GM18508 (cell line): Measurements from ENCODE around the gene PEX5L.
"Not testable (repeated sequence)": the region's sequence is repeated elsewhere in the genome, so short reads cannot be mapped to it uniquely, and the experiment has no call there.

ENCODE experiments used
- ATAC-seq: cut with Tn5 transposase; IDR thresholded peaks from one replicate; pipeline ENCODE4 v1.9.1; 2021; ENCODE audit warnings: moderate number of reproducible peaks; ENCODE audit not compliant: insufficient read depth, unreplicated experiment

PEX5L gene, protein sequence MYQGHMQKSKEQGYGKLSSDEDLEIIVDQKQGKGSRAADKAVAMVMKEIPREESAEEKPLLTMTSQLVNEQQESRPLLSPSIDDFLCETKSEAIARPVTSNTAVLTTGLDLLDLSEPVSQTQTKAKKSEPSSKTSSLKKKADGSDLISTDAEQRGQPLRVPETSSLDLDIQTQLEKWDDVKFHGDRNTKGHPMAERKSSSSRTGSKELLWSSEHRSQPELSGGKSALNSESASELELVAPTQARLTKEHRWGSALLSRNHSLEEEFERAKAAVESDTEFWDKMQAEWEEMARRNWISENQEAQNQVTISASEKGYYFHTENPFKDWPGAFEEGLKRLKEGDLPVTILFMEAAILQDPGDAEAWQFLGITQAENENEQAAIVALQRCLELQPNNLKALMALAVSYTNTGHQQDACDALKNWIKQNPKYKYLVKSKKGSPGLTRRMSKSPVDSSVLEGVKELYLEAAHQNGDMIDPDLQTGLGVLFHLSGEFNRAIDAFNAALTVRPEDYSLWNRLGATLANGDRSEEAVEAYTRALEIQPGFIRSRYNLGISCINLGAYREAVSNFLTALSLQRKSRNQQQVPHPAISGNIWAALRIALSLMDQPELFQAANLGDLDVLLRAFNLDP

DNA sequence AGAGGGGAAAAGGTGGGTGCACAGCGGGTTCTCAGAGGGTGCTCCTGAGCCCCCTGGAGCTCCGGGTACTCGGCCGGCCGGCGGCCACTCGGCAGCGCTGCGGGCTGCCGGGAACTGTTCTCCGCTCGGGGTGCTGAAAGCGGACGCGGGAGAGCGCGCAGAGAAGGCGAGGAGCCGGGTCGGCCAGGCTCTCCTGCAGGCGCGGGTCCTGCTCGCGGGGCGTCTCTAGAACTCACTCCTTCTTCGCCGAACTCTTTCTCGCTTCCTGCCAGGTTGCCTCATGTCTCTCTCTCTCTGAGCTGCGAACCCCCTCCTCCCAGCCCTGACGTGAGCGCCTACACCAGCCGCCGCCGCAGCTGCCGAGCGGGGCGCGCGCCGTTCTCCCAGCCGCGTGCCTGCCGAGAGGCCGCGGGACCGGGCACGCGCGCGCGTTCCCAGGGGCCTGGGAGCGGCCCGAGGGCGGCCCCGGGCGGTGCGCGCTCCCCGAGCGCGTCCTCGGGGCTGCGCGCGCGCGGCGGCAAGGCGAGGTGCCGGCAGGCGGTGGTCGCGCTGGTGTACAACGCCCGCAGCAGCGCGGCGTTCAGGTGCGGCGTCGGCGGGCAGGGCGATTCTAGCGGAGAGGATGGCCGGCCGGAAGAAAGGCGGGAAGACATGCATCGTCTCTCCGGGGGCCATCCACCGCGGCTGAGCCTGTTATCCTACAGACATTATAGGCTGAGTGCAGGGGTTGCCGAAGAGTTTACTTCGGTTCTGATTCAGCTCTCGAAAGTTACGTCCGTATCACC lies at the start of gene PEX5L:
PEX5L (minus strand) TSS at position 267 of the 785 bp plus-strand sequence. CDS start 338 bp downstream, outside the sequence.
- no peak for ATAC-seq

DNA sequence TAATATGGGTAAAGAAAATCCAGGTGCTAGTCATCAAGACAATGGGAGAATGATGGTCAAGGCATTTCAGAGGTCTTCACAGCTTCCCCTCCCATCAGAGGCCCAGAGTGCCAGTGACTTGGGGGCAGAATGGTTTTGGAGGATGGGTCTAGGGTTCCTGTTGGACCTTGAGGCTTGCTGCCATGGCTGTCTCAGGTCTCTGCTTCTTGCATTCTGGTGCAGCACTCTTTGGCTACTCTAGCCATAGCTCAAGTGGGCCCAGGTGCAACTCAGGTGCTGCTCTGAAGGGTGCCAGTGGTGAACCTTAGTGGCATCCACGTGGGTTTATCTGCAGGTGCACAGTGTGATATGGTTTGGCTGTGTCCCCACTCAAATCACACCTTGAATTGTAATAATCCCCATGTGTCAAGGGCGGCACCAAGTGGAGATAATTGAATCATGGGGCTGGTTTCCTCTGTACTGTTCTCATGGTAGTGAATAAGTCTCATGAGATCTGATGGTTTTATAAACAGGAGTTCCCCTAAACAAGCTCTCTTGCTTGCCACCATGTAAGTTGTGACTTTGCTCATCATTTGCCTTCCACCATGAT lies 48.5 kb upstream of the PEX5L start:
- no peak for ATAC-seq

DNA sequence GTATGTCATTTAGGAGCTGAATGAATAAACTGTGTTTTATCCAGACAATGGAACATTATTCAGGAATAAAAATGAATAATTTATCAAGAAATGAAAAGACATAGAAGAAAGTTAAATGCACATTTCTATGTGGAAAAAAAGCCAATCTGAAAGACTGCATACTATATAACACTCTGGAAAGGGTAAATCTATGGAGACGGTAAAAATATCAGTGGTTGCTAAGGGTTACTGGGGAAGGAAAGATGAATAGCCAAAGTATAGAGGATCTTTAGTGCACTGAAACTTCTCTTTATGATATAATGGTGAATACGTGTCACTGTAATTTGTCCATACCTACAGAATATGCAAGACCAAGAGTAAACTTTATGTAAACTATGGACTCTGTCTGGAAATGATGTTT lies 46.0 kb upstream of the PEX5L start:
- ATAC-seq, result no peak

DNA sequence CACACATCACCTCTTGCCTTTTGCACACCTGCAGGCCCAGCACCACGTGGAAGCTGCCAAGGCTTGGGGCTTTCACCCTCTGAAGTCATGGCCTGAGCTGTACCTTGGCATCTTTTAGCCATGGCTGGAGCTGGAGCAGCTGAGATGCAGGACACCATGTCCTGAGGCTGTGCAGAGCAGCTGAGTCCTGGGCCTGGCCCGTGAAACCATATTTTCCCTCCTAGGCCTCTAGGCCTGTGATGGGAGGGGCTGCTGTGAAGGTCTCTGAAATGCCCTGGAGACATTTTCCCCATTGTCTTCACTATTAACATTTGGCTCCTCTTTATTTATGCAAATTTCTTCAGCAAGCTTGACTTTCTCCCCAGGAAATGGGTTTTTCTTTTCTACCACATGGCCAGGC lies 41.9 kb upstream of the PEX5L start:
- no peak for ATAC-seq

DNA sequence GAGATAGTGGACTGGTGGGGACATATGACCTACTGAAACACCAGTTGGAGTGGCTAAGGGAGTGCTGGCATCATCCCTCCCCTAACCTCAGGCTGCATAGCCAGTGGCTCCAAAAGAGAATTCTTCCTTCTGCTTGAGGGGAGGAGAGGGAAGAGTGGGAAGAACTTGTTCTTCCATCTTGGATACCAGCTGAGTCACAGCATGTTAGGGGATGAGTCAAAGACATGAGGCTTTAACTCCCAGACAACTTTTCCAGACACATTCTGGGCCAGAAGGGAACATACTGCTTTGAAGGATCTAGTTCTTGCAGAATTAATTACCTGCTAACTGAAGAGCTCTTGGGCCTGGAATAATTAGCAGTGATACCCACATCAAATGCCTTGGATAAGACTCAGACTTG lies 36.8 kb upstream of the PEX5L start:
- no peak for ATAC-seq

DNA sequence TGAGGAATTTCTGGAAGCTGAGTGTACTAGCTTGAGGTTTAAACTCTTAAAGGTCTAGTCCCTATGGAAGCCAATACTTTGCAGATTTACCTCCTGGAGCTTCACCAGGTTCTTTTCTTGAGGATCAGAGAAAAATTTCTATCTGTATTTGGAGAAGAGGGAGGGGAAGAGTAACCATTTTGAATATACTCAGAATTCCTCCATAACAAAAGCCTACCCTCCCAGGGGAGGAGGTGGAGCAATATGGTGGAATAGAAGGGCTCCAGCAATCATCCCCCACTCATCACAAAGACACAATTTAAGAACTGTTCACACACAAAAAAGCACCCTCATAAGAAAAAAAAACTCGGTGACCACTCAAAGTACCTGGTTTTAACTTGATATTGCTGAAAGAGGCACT lies 36.0 kb upstream of the PEX5L start:
- no peak for ATAC-seq

DNA sequence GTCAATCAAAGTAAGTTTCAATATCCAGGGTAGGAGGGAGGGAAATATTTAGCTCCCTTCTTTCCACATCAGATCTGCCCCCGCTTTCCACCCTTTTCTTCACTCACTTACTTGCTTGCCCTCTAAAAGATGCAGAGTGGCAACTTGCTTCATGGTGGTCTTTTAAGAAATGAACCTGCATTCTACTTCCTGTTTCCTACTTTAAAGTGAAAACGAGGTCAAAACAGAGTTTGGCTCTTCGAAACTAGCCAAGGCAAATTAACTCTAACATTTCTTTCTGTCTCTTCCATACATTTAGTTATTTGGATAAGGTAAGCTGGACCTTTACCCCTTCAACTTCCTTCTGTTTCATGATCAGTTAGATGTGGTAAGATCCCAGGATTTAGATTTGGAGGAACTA lies 34.2 kb upstream of the PEX5L start:
- no peak for ATAC-seq

DNA sequence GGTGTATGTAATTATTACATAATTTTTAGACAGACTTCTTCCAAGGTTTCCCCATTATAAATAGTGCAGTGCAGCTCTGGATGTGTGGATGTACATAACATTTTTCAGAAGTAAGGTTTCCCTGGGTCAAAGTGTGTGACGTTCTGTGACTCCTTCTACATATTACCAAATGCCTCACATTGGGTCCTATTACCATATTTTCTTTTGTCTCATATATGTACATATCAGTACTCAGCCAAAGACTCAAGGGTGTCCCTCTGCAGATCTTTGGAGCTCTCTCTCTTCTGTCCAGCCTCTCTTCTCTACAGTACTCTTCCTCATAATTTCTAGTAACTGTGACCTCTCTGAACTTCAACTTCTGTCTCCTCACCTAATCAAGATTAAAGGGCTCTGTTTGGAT lies 31.3 kb upstream of the PEX5L start:
- no peak for ATAC-seq

DNA sequence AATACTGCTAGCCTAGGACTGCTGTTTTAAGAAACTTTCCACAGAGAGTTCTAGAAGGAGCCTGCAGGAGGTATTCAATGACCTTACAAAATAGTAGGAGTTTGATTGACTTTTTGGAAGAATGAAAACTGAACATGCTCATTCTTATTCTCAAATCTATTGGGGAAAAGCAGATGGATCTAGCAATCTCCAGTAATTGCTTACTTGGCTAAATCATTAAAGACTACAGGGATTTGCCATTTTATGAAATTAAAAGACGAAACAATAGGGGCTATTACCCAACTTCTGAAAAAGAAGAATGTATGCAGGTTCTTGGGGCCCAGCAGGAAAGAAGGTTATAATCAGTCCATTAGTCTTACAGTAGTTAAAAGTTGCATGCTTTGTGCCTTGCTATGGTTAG lies 29.9 kb upstream of the PEX5L start:
- no peak for ATAC-seq

DNA sequence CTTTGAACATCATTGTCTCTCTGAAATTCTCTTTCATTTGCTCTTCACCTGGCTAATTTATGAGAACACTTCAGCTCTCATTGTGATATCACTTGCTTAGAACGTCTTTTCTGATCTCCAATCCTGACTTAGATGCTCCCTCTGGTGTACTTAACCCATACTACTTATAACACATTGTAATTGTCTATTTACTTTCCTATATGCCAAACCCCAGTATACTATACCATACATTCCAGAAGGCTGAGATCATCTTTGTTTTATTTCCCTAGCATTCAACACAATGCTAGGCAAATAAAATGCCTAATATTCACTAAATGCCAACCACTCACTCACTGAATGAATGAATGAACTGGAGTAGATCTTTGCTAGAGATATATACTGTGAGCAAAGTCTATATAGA lies 27.0 kb upstream of the PEX5L start:
- no peak for ATAC-seq

DNA sequence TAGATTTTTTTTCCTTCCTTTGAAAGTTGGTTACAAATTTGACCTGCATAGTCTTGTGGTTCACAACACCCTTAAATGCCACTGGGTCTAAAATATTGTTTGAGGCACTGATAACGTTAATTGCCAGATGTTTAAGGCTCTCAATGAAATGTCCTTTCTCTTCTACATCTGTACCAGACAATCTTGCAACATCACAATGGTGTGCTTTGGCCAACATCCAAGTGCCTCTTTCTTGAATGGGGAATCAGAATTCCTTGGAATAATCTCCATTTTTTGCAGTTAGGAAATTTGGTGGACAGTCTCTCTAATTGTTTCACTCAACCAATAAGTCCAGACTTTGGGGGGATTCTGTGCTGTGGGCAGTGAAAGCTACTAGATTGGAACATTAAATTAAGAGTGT lies 26.0 kb upstream of the PEX5L start:
- ATAC-seq, result no peak

DNA sequence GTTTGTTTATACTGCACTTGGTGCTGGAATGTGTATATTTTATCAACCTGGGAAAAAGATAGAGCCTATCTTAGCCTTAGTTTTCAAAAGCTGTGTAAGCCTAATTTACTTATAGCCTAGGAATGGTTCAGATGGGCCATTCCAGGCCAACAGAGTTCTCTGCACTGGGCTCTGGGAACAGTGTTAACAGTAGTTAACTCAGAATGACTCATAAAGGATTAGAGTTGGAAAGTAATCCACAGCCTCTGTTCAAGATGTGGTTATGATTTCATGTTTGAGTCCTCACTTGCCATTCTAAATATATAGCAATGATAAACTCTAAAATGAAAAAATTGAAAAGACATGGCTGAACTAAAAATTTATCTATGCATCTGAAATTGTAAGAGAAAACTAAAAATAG lies 22.6 kb upstream of the PEX5L start:
- ATAC-seq, result no peak

DNA sequence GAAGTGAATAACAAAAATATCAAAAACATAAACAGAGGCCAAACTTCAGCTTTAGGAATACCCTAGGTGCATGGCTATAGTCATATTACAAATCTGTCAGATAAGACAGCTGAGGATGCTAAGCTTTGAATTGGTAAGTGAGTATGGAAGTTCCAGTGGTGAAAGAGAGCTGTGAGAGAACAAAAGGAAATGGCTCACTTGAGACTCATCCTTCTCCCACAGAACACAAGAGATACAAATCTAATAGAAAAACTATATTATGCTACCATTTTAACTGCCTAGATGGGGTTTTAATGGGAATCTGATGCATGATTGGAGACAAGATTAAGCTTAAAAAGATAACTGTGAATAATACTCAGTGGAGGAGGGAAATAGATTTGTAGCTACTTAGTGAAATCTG lies 21.5 kb upstream of the PEX5L start:
- no peak for ATAC-seq

DNA sequence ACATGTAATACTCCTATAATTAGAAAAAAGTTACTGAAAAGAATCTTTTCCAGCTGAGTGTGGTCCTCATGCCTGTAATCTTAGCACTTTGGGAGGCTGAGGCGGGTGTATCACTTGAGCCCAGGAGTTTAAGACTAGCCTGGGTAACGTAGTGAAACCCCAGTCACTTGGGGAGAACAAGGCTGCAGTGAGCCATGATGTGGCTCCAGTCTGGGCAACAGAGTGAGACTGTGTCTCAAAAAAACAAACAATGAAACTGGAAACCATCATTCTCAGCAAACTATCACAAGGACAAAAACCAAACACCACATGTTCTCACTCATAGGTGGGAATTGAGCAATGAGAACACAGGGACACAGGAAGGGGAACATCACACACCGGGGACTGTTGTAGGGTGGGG lies 18.9 kb upstream of the PEX5L start:
- ATAC-seq, result not testable (repeated sequence)

DNA sequence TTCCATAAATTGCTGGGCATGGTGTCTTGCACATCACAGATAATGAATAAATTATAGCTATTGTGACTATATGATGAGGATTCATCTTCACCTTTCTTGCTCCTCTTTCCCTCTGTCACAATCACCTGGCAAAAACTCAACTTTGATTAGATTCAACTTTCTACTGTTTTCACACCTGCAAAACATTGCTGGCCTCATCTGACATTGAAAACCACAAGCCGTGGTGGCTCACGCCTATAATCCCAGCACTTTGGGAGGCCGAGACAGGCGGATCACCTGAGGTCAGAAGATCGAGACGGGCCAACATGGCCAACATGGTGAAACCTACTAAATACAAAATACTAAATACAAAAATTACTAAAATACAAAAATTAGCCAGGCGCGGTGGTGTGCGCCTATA lies 12.7 kb upstream of the PEX5L start:
- no peak for ATAC-seq

DNA sequence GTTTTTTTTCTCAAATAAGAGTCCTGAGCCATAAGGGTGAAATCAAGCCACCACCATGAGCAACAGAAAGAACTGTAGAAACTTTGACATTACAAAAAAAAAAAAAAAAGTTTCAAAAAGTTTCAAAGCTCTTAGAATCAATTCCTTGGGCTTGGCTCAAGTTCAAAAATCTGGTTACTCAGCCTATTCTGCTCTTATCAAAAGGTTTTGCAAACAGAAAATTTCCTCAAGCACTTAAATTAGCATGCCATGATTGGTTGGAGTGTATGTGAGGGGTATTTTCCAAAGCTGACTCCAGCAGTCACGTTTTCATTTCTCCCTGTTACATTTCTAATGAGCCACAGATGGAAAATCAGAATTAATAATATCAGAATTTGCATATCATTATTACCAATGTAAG lies 12.1 kb upstream of the PEX5L start:
- ATAC-seq, result no peak

DNA sequence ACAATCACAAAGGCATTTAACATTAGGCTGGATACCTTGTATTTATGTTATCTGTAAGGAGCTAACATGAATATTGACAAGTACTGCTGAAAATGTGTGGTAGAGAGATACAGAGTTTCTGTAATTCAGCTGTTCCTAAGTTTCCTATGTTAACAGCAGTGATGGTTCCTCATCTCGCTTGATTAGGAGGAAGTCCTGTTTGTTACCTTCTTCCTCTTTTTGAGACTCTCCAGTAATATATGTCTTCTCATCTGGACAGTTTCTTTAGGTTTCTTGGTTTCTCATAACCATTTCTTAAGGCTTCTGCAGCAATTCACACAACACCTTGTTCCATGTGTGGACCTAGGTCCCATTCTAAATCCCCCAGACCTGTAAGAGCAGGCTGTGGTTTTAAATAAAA lies 11.4 kb upstream of the PEX5L start:
- ATAC-seq, result peak; percentile 91

DNA sequence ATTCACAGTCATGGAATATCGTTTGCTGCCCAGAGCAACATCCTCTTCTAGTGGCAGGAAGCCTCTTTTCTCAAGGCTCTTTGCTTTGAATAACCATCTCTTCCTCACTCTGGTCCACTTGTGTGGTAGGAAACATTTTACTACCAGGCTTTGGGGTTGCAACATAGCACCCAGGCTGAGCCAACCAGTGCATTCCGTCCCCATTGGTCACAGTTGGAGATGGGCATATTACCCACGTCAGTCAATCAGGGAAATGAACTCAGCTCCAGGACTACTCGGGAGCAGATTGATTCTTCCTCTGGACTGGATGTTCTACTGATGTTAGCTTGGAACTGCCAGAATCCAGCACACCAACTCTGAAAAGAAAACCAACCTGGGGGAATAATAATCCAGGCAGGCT lies 4.2 kb upstream of the PEX5L start:
- no peak for ATAC-seq

DNA sequence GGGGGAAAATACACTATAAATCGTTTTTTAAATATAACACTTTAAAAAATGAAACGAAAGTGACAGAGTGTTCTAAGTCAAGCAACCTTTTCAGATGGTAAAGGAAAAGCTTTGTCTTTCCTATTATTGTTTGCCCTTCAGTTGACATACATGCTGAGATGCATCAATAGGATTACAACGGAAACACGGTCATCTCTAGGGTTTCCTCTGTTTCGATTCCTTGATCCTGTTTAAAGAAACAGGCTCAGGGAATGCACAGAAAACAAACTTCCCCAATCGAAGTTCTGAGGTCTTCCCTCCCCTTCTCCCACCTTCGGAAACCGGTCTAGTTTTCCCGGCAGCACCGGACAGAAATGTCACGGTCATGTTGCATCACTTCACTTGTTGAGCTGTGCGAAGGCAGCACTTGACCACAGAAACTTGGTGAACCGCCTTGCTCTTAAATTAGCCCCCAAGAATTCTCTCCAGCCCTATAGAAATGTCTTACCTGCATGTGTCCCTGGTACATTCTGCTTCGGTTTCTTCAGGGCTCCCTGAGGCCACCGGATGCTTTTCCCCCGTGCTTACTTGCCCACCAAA lies 556 bp downstream of the PEX5L start:
- ATAC-seq, result no peak

DNA sequence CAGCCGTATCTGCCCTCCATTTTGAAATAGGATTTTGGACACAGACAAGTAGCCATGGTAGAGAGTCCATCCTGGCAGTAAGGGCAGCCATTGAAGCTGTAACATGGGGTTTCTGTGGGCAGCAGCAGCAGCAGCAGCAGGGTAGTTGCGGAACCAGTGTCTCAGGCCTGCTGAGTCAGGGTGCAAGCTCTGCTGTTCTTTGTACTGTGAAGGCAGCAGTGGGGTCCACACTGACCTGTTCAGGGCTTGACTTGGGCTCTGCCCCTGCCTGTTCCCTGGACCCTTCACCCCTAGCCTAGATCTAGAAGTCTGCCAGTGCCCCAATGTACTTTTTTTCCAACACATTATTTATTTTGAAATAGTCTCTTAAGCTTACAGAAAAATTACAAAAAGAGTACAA lies 9.7 kb downstream of the PEX5L start:
- no peak for ATAC-seq

DNA sequence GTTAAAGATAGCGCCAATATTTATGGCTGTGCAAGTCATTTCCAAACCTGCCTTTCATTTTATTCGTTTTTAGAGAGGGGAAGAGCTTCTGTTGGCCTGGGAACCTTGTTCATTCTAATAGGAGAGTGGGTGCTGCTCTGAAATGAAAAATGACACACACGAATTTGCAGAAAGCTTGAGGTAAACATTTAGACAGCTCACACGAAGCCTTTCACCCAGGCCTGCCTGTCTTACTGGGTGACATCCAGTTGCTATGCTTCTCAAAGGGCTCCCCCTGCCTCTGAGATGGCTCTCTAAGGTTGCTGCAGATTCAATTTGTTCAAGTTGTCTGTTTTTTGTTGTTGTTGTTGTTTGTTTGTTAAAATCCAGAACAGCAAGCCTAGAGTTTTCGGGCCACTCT lies 18.2 kb downstream of the PEX5L start:
- no peak for ATAC-seq
